SK-N-SH treated with all-trans-retinoic acid at 6 μM for 48 hours (cell line): ENCODE measurements around the gene CDCA3.
"Not testable (repeated sequence)": the region's sequence is repeated elsewhere in the genome, so short reads cannot be mapped to it uniquely, and the experiment has no call there.

Source experiments
- PPARA ChIP-seq: fragments of 250-450 bp; sonication (Bioruptor Pico); IDR thresholded peaks from 2 replicates; pipeline ENCODE4 v1.5.0; 2020; ENCODE audit warnings: mild to moderate bottlenecking, borderline replicate concordance
- ZNF8 ChIP-seq: fragments of 450-650 bp; formaldehyde crosslinking; IDR thresholded peaks from 2 replicates; pipeline ENCODE4 v1.5.0; 2020; ENCODE audit warnings: mild to moderate bottlenecking, moderate library complexity
- TF ChIP-seq, protein P1 (sequence below): fragments of 250-450 bp; sonication (Bioruptor Pico); IDR thresholded peaks from 2 replicates; pipeline ENCODE4 v1.5.0; 2020; ENCODE audit warnings: mild to moderate bottlenecking, moderate library complexity

- not testable (repeated sequence) for TF ChIP-seq PPARA, ZNF8 (CRISPR knock-in tag)
- TF ChIP-seq, protein P1, sequence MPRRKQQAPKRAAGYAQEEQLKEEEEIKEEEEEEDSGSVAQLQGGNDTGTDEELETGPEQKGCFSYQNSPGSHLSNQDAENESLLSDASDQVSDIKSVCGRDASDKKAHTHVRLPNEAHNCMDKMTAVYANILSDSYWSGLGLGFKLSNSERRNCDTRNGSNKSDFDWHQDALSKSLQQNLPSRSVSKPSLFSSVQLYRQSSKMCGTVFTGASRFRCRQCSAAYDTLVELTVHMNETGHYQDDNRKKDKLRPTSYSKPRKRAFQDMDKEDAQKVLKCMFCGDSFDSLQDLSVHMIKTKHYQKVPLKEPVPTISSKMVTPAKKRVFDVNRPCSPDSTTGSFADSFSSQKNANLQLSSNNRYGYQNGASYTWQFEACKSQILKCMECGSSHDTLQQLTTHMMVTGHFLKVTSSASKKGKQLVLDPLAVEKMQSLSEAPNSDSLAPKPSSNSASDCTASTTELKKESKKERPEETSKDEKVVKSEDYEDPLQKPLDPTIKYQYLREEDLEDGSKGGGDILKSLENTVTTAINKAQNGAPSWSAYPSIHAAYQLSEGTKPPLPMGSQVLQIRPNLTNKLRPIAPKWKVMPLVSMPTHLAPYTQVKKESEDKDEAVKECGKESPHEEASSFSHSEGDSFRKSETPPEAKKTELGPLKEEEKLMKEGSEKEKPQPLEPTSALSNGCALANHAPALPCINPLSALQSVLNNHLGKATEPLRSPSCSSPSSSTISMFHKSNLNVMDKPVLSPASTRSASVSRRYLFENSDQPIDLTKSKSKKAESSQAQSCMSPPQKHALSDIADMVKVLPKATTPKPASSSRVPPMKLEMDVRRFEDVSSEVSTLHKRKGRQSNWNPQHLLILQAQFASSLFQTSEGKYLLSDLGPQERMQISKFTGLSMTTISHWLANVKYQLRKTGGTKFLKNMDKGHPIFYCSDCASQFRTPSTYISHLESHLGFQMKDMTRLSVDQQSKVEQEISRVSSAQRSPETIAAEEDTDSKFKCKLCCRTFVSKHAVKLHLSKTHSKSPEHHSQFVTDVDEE (CRISPR knock-in tag), result not testable (repeated sequence)
Measured at GRCh38 chr12:6865307-6865706, 14.2 kb upstream of the CDCA3 start.
